Activated naive CD8-positive, alpha-beta T cell treated with anti-CD3 and anti-CD28 coated beads for 36 hours (primary cell): Measurements from ENCODE around the gene PCGF5. TPM values are rescaled to one million over a fixed set of nuclear protein-coding genes. Genes with fewer than 3 reads are reported as not detected.
"Not testable (repeated sequence)": the region's sequence is repeated elsewhere in the genome, so short reads cannot be mapped to it uniquely, and the experiment has no call there.

Experiments used
- DNase-seq: peaks from one replicate; pipeline ENCODE4 v3.0.0; 2021
- H3K27ac Mint-ChIP-seq: one replicate; pipeline ENCODE4 v1.8.0; 2022; ENCODE audit warnings: mild to moderate bottlenecking, moderate library complexity, mixed read lengths
- H3K27me3 Mint-ChIP-seq: one replicate; pipeline ENCODE4 v1.8.0; 2022; ENCODE audit warnings: mild to moderate bottlenecking, mixed read lengths
- H3K36me3 Mint-ChIP-seq: one replicate; pipeline ENCODE4 v1.8.0; 2021; ENCODE audit warnings: mild to moderate bottlenecking, mixed read lengths
- H3K4me1 Mint-ChIP-seq: one replicate; pipeline ENCODE4 v1.8.0; 2021; ENCODE audit warnings: mixed read lengths
- H3K4me3 Mint-ChIP-seq: one replicate; pipeline ENCODE4 v1.8.0; 2022; ENCODE audit warnings: mild to moderate bottlenecking, moderate library complexity, mixed read lengths
- H3K9me3 Mint-ChIP-seq: one replicate; pipeline ENCODE4 v1.8.0; 2022; ENCODE audit warnings: mixed read lengths
- total RNA-seq, 2 experiments: library from RNA; stranded (reverse); gene quantifications; one replicate each; pipeline ENCODE4 v1.2.3, GENCODE V29; 2021

The PCGF5 gene
- total RNA-seq, 2 experiments from 2014 or later: 41.2 to 44.1 TPM

GRCh38 chr10:91229683-91230082, 9.2 kb downstream of the PCGF5 start:
- no peak for DNase-seq
- peaks cover 20% of the 10 kb centered on the region for H3K4me1 Mint-ChIP-seq
- H3K27ac Mint-ChIP-seq: no peak overlapping the region
- peaks cover 15% of the 10 kb centered on the region for H3K36me3 Mint-ChIP-seq
- H3K4me3 Mint-ChIP-seq: no peak overlapping the region
- H3K9me3 Mint-ChIP-seq: no peaks in the 10 kb centered on the region
- H3K27me3 Mint-ChIP-seq: no peaks in the 10 kb centered on the region

- peaks cover 20% of the 10 kb centered on the region for H3K36me3 Mint-ChIP-seq
- H3K9me3 Mint-ChIP-seq: no peaks in the 10 kb centered on the region
- no peak for DNase-seq
- H3K27ac Mint-ChIP-seq: no peak overlapping the region
- H3K27me3 Mint-ChIP-seq: no peaks in the 10 kb centered on the region
- H3K4me1 Mint-ChIP-seq: peaks cover 12% of the 10 kb centered on the region
- H3K4me3 Mint-ChIP-seq: no peak overlapping the region
Observed at GRCh38 chr10:91238191-91238590, 17.7 kb downstream of the PCGF5 start.

- Mint-ChIP-seq H3K4me3 (no peak overlapping the region), H3K36me3 (peaks cover 17% of the 10 kb centered on the region), H3K27ac (no peak overlapping the region), H3K27me3 (no peaks in the 10 kb centered on the region), H3K4me1 (peaks cover 12% of the 10 kb centered on the region), H3K9me3 (no peaks in the 10 kb centered on the region)
- DNase-seq: no peak
Observed at GRCh38 chr10:91239789-91240188, 19.3 kb downstream of the PCGF5 start.

DNA sequence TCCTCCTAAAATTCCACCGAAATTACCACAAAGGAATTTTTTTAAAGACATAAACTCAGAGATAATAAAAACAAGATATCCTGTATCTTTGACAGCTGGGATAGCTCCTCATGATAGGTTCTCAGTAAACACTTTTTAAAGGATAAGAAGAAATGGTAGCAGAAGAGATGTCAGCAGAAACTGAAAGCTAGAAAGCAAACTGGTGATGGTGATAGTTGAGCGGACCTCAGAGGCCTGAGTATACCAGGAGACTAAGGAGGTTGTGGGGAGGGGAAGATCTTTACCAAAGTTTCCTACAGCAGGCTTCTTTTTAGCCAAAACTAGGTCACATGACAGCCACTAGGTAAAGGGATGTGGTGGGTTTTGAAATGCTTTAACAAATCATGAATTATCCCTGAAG, 22.5 kb downstream of the PCGF5 start:
- Mint-ChIP-seq H3K27ac (peak overlapping the region; percentile 26), H3K4me1 (peaks cover 12% of the 10 kb centered on the region), H3K27me3 (no peaks in the 10 kb centered on the region), H3K36me3 (peaks cover 7% of the 10 kb centered on the region), H3K4me3 (no peak overlapping the region), H3K9me3 (no peaks in the 10 kb centered on the region)
- no peak for DNase-seq

DNA sequence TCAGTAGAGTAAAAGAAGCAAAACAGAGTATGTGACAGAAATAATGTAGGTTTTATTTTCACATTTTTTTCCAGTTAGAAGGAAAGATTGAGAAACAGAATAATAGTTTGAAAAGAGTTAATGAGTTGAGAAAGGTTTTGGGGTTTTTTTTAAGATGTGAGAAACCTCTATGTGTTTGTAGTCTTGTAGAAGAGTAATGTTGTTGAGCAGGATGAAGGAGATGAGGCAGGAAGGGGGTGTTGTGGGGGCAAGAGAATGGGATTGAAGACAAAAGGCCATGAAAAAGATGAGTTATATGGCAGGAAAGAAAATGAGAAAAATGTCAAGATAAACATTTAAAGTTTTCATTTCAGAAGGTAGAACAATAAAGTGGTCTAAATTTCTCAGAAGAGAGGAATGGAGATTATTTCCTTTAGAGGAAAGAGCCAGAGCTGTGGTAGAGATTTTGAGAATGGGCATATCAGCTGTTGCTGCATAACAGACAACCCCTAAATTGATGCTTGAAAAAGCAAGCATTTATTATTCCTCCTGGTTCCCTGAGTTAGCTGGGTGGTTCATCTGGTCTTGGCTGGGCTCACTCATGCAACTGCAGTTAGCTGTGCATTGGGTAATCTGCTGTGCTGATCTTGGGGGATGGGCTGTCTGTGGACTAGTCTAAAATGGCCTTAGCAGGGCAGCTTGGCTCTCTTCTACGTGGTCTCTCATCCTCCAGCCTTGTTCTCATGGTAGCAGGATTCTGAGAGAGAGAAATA, 27.1 kb downstream of the PCGF5 start:
- Mint-ChIP-seq H3K9me3 (no peaks in the 10 kb centered on the region), H3K36me3 (peaks cover 8% of the 10 kb centered on the region), H3K27ac (peak overlapping the region; percentile 27), H3K4me1 (peaks cover 11% of the 10 kb centered on the region), H3K27me3 (no peaks in the 10 kb centered on the region), H3K4me3 (no peak overlapping the region)
- DNase-seq: no peak

DNA sequence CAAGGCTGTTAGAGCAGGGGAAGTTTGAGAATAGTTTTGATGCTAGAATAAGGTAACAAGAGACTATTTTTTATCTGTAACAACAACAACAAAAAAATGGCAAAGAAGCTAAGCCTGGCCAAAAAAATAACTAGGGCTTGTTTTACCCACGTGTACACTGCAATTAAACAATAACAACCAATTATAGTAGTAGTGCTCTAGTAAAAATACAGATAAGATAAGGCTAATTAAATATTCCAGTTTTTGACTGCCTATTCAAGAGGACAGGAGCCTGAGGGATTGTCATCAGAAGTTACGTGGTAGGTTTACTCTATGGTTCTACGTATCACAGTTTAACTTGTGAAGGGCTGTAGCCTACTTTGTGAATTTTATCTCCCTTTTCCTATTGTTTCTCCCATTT, 29.2 kb downstream of the PCGF5 start:
- H3K27ac Mint-ChIP-seq: no peak overlapping the region
- H3K4me3 Mint-ChIP-seq: no peak overlapping the region
- DNase-seq: no peak
- H3K36me3 Mint-ChIP-seq: peaks cover 19% of the 10 kb centered on the region
- H3K4me1 Mint-ChIP-seq: peaks cover 6% of the 10 kb centered on the region
- H3K27me3 Mint-ChIP-seq: no peaks in the 10 kb centered on the region
- H3K9me3 Mint-ChIP-seq: no peaks in the 10 kb centered on the region

- no peak overlapping the region for H3K27ac Mint-ChIP-seq
- H3K36me3 Mint-ChIP-seq: peaks cover 24% of the 10 kb centered on the region
- H3K27me3 Mint-ChIP-seq: no peaks in the 10 kb centered on the region
- H3K9me3 Mint-ChIP-seq: no peaks in the 10 kb centered on the region
- DNase-seq: no peak
- H3K4me1 Mint-ChIP-seq: peaks cover 6% of the 10 kb centered on the region
- no peak overlapping the region for H3K4me3 Mint-ChIP-seq
Observed at GRCh38 chr10:91250341-91250740, 29.9 kb downstream of the PCGF5 start.

- no peak overlapping the region for H3K4me3 Mint-ChIP-seq
- no peak overlapping the region for H3K27ac Mint-ChIP-seq
- H3K27me3 Mint-ChIP-seq: no peaks in the 10 kb centered on the region
- H3K9me3 Mint-ChIP-seq: no peaks in the 10 kb centered on the region
- DNase-seq: peak; percentile 38
- peaks cover 32% of the 10 kb centered on the region for H3K36me3 Mint-ChIP-seq
- peaks cover 6% of the 10 kb centered on the region for H3K4me1 Mint-ChIP-seq
Observed at GRCh38 chr10:91251430-91252056, 31.1 kb downstream of the PCGF5 start.

DNA sequence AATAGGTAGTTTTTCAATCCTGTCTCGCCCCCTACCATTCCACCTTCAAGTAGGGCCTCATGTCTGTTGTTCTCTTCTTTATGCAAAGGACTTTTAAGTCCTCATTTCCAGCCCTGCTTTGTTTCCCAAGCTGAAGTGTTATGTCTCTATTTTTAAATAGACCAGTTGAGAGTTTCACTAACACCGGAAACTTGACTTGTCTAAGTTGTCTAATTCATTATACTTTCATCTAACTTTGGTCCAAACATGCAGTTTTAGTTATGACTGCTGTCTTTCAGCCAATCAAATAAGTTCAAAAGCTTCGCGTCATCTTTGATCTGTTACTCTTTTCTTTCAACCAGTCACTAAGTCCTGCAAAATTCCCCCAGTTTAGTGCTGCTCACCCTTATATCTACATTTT, 32.8 kb downstream of the PCGF5 start:
- no peak for DNase-seq
- Mint-ChIP-seq H3K9me3 (no peaks in the 10 kb centered on the region), H3K4me1 (peaks cover 10% of the 10 kb centered on the region), H3K36me3 (peaks cover 44% of the 10 kb centered on the region), H3K27ac (no peak overlapping the region), H3K4me3 (no peak overlapping the region), H3K27me3 (no peaks in the 10 kb centered on the region)

- H3K36me3 Mint-ChIP-seq: peaks cover 57% of the 10 kb centered on the region
- no peaks in the 10 kb centered on the region for H3K27me3 Mint-ChIP-seq
Observed at GRCh38 chr10:91257310-91257709, 36.8 kb downstream of the PCGF5 start.

GRCh38 chr10:91260417-91260816, 40.0 kb downstream of the PCGF5 start:
- not testable (repeated sequence) for H3K9me3 Mint-ChIP-seq, H3K27me3 Mint-ChIP-seq, H3K27ac Mint-ChIP-seq, H3K4me3 Mint-ChIP-seq, DNase-seq, H3K4me1 Mint-ChIP-seq
- H3K36me3 Mint-ChIP-seq: peaks cover 40% of the 10 kb centered on the region

More at GRCh38 chr10:91257310-91257709, 36.8 kb downstream of the PCGF5 start:
- Mint-ChIP-seq H3K9me3 (no peaks in the 10 kb centered on the region), H3K4me1 (peaks cover 5% of the 10 kb centered on the region), H3K27ac (no peak overlapping the region), H3K4me3 (no peak overlapping the region)
- DNase-seq: no peak

DNA sequence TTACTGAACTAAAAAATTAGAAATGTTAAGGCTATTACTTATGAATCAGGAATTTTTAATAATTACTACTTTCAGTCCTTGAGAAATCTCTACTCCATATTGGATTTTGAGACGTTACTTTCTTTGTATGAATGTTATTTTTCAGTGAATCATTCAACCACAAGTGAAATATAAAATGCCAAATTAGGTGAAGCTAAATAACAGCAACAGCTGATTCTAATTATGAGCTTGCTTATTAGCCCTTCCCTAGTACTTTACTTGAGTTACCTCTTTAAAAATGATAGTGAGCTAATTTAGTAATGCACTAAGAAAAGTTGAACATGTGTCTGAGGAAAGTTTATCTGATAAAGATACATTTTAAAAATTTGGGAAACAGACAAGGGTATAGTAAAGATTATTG, 51.4 kb downstream of the PCGF5 start:
- Mint-ChIP-seq H3K4me3 (no peak overlapping the region), H3K36me3 (peaks cover 6% of the 10 kb centered on the region), H3K27me3 (no peaks in the 10 kb centered on the region), H3K4me1 (no peaks in the 10 kb centered on the region), H3K27ac (no peak overlapping the region), H3K9me3 (no peaks in the 10 kb centered on the region)
- DNase-seq: no peak

- no peak overlapping the region for H3K4me3 Mint-ChIP-seq
- no peaks in the 10 kb centered on the region for H3K36me3 Mint-ChIP-seq
- H3K27ac Mint-ChIP-seq: no peak overlapping the region
- no peaks in the 10 kb centered on the region for H3K4me1 Mint-ChIP-seq
- H3K27me3 Mint-ChIP-seq: no peaks in the 10 kb centered on the region
- no peaks in the 10 kb centered on the region for H3K9me3 Mint-ChIP-seq
- DNase-seq: no peak
Observed at GRCh38 chr10:91284486-91285090, 64.1 kb downstream of the PCGF5 start.

GRCh38 chr10:91286572-91286971, 66.1 kb downstream of the PCGF5 start:
- Mint-ChIP-seq H3K9me3 (no peaks in the 10 kb centered on the region), H3K4me3 (no peak overlapping the region), H3K27me3 (no peaks in the 10 kb centered on the region), H3K4me1 (no peaks in the 10 kb centered on the region), H3K36me3 (no peaks in the 10 kb centered on the region), H3K27ac (no peak overlapping the region)
- DNase-seq: no peak

DNA sequence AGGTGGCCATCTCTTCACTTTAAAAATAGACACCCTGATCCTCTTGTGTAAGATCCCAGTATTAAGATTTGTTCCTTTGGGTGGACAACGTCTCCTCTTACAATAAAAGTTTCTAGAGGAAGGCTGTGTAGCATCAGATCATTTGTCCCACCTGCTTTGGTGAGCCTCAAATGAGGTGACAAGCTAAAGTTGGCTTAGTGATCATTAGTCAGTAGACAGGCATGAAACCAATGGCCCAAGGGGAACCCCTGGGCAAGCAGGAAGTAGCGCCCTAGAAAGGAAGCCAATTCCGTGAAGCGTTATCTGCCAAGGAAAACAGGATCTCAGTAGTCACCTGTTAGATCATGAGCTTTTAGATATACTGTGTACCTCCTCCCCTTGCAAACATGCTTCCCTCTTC, 66.8 kb downstream of the PCGF5 start:
- Mint-ChIP-seq H3K27me3 (no peaks in the 10 kb centered on the region), H3K4me3 (no peak overlapping the region), H3K27ac (no peak overlapping the region), H3K9me3 (no peaks in the 10 kb centered on the region), H3K36me3 (no peaks in the 10 kb centered on the region), H3K4me1 (no peaks in the 10 kb centered on the region)
- DNase-seq: no peak

GRCh38 chr10:91287912-91288311, 67.4 kb downstream of the PCGF5 start:
- Mint-ChIP-seq H3K27me3 (no peaks in the 10 kb centered on the region), H3K36me3 (no peaks in the 10 kb centered on the region), H3K27ac (no peak overlapping the region)

More at GRCh38 chr10:91287912-91288311, 67.4 kb downstream of the PCGF5 start:
- no peaks in the 10 kb centered on the region for H3K9me3 Mint-ChIP-seq
- no peaks in the 10 kb centered on the region for H3K4me1 Mint-ChIP-seq
- no peak for DNase-seq
- H3K4me3 Mint-ChIP-seq: no peak overlapping the region
